GM19452 (cell line): Measurements from ENCODE around the gene OR56A4.
"Not testable (repeated sequence)": the region's sequence is repeated elsewhere in the genome, so short reads cannot be mapped to it uniquely, and the experiment has no call there.

Source experiments
- ATAC-seq: cut with Tn5 transposase; IDR thresholded peaks from one replicate; pipeline ENCODE4 v1.9.1; 2021; ENCODE audit not compliant: unreplicated experiment

The OR56A4 gene

GRCh38 chr11:5960704-5961320 lies 45.9 kb downstream of the OR56A4 start:
- not testable (repeated sequence) for ATAC-seq

GRCh38 chr11:5955586-5955985 lies 51.2 kb downstream of the OR56A4 start:
- no peak for ATAC-seq
